DMS 273 (cell line): Measurements from ENCODE around the gene GID8.

ENCODE experiments used
- DNase-seq: peaks from one replicate; lab custom pipeline; 2025; ENCODE audit not compliant: unreplicated experiment; lab: John Stamatoyannopoulos, UW

The GID8 gene

DNA sequence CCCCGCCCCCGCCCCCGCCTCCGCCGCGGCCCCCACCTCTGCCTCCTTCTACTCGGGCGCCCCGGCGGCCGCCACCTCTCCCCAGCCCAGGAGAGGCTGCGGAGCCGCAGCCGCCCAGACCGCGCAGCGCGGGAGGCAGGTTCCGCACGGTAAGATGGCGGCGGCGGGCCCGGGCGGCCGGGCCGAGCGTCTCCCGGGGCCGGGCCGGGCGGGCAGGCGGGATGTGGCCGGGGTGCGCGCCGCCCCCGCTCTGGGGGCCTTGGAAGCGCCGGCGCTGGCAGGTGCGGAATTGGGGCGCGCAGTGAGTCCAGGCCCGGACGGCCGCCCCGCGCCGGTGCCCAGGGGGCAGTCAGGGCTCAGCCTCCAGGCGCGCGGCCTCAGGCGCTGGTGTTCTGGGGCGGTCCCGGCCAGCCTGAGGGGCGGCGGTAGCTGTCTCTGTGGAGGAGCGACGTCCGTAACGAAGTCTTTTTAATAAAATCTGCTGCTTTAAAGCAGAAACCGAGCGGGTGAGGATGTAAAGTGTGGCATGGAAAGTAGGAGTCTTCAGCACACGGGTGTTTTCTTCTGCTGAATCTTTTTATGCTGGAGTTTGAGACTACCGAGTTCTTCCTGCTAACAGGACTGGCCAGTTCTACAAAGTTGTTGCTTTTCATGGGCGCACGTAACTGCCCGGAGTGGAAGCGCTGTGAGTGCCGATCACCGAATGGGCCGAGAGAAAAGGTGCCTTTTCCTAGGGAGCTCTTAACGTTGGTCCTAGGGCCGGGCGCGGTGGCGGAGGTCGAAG, at the start of gene GID8:
GID8 (plus strand) TSS at position 43 of the 784 bp plus-strand sequence. CDS start 3,356 bp downstream, outside the sequence.
- DNase-seq: peak; percentile 81

DNA sequence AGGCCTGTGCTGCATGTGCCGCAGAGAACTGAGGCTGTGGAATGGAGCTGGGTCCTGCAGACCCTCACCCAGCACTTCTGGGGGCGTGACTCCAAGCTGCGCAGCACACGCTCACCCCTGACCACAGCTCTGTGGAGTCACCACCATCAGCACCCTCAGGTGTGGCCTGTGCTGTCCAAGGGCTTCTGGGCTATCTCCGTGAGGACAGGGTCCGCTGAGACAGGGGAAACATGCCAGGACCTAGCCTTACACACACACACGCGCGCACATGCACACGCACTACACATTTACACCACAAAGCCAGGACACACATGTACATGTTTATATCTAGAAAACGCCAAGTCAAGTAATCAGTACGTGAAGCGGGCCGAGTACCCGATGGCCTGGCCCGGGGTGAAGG, 49.5 kb upstream of the GID8 start:
- no peak for DNase-seq

DNA sequence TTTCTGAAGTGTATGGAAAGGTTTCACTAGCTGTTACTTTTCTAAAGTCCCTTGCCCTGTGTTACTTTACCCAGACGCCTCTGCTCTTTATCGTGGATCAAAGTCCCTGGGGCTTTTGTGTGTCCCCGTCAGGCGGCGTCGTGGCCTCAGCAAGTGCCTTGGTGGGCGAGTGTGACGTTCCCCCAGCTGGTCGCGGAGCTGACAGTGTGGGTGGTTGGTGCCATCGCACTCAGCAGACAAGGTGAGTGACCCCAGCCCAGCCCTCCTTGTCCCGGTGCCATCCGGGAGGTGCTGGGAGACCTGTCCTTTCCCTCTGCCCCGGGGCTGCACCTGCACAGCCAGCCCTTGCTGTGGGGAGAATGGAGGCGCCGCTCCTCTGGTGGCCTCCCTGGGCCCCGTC, 49.0 kb upstream of the GID8 start:
- no peak for DNase-seq

DNA sequence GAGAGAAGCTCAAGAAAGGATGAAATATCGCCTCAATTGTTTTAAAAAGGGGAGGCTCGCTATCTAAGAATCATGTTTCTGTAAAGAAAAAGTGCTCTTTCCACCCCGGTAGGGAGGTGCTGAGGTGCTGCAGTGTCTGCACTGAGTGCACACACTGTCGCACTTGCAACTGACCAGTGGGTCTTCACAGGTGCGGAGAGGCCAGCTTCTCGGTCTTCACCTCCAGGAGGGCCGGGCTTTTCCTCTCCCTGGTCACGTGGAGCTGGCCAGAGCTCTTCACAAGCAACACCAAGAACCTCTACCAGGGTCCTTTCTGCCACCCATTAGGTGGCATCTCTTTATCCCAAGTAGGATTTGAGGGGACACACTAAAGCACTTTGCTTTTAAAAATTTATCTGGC, 48.5 kb upstream of the GID8 start:
- no peak for DNase-seq

DNA sequence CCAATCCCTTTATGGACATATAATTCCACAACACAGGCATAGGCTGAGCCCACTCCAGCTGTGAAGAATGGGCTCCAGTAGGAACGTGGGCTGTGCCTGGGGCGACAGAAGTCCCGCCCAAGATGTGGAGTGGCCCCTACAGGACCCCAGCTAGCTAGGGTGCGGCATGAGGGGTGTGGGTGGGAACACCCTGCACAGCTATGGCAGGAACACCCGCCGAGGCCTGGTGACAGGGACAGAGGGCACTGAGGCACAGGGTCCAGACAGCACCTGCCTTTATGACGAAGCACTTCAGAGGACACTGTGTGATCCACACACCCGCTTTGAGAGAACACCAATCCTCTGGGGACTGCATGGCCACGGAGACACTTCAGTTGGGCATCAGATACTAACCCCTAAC, 48.1 kb upstream of the GID8 start:
- no peak for DNase-seq

DNA sequence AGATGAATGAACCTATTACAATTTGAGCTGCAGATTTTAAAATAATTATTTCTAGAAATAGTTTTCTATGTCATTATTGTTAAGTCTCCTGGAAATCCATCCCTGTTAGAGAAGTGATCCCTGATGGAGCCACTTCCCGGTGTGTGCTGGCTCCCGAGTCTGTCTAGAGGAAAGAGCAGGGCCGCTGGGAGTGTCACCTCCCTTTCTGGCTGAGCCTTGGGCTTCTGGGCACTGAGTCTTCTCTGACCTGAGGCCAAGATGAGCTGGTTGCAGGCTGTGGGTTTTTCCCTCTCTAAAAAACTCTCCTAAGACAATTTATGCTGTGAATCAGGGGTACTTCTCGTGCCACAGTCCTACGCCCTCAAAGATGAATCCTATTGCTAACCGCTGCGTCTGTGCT, 47.5 kb upstream of the GID8 start:
- no peak for DNase-seq

DNA sequence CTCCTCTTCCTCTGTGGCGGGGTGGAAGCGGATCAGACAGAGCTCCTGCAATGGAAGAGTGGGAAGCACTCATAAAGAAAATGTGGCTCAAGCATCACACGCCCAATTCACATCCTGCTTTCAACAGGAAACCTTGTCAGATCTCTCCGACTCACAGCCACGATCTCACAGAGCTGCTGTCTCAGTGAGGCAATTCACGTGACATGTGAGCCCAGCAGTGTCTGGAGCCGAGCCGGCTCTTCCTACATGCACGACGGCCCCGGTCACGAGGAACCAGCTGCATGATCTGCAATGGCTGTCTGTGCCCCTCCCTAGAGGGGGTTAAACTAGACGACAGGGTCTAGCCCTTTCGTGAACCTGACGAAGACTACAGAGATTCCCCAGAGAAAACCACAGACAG, 46.8 kb upstream of the GID8 start:
- no peak for DNase-seq

DNA sequence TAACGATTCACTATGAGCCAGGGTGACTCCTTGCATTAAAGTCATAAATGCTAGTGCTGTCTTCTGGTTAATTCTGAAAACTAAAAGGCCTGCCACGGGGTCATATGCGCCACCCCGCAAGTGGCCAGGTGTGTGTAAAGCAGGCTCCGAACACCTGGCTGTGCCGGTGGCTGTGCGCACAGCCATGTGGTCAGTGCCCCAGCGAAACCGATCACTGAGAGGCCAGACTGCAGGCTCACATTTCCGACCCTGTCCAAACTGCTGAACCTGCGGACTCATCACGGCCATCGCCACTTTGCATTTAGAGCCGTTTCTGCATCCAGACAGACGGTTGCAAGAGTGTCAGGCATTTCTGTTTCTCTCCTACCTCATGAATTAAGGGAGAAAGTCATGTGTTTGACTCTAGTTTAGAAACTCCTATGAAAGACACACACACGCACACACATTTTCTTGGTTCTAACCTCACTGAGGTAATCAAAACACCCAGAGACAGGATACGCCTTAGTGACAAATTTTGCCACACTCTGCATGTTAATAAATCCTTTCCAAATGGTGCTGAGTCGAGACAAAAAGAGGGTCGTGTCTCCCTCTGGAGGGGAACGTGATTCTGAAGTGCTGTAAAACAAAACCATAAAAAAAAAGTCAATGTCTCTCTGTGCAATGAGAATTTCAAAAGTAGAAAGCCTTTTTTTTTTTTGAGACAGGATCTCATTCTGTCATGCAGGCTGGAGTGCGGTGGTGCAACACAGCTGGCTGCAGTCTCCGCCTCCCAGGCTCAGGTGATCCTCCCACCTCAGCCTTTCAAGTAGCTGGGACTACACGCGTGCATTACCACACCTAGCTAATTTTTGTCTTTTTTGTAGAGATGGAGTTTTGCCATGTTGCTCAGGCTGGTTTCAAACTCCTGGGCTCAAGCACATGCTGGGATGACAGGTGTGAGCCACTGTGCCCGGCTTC, 45.3 kb upstream of the GID8 start:
- DNase-seq: no peak

DNA sequence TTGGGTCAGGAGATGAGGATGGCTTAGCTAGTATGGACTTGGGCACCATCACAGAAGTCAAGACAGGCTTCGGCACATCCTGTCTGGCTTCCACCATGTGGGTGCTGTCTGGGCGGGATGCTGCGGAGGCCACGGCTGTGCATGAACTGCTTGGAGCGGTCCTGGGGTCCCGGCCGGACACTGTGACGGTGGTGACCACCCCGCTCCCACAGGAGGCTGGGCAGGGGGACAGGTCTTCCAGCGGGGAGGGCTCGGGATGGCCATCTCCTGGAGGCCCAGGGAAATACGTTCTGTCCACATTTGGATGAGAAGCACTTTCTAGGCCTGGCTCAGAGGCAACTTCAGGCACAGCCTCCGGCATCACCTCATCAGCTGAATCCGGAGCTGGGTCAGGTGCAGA, 44.2 kb upstream of the GID8 start:
- no peak for DNase-seq

DNA sequence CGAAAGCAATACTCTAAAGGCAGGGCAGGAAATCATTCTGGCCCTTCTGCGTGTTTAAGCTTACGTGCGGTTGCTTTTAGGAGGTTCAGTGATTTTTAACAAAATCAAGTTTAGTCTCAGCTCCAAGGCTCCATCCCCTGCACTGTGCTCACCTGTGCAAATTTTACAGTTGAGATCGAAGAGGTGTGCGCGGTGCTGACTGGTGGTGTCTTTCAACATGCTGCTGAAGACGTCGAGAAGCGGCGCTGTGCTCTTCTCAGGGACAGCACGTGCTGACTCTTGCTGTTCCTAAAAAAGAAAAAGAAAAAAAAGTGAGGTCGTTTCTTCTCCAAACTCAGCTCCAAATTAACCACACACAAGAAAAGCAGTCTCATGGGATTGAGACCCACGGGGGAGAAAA, 43.7 kb upstream of the GID8 start:
- no peak for DNase-seq

DNA sequence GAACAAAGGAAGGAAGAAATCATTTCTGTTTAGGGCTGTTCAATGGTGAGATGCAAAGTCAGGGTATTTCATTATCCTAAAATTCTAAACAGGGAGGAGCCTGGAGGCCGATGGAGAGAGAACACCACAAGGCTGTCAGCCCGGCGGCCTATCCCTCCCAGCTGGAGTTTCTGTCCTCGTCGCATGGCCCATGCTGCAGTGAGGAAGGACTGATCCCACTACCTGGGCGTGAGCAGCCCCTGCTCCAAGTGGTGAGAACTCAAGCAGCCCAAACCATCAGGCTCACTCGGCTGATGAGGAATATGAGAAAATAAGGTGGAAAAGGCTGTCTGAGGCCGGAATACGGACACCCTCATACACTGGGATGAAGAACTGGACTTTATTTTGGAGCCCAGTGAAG, 42.4 kb upstream of the GID8 start:
- no peak for DNase-seq

DNA sequence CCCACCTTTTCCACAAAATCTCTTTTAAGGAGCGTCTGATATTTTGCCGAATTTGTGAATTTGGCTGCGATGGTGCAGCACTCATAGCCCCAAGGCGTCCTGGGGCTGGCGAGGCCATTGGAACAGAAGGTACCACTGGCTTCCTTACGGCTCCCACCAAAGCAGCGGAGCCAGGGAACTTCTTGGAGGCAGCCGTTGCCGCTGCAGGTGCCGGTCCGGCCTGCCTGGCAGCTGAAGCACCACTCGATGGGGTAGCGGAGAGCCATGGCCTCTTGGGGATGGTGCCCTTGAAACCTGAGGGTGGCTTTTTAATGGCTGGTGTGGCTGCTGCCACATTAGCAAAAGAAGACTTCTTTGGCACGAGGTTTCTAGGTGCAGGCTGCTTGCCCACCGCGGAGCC, 41.4 kb upstream of the GID8 start:
- no peak for DNase-seq

DNA sequence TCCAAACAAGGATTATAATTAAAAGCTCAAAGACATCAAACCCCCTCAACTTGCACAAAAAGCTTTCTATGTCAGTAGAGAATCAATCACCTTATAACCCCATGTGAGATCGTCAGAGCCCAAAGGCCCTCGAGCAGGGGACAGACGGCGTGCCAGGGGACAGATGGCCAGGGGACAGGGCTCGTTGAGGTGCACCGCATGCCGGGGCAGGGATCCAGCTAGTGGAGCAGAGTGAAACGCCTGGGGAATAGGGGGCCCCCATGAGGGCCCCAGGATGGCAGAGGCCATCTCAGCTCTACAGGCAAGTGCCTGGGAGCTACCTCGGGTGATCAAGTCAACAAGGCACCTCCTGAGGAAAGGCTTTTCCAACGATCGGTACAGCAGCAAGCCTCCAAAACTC, 40.3 kb upstream of the GID8 start:
- DNase-seq: peak; percentile 77

DNA sequence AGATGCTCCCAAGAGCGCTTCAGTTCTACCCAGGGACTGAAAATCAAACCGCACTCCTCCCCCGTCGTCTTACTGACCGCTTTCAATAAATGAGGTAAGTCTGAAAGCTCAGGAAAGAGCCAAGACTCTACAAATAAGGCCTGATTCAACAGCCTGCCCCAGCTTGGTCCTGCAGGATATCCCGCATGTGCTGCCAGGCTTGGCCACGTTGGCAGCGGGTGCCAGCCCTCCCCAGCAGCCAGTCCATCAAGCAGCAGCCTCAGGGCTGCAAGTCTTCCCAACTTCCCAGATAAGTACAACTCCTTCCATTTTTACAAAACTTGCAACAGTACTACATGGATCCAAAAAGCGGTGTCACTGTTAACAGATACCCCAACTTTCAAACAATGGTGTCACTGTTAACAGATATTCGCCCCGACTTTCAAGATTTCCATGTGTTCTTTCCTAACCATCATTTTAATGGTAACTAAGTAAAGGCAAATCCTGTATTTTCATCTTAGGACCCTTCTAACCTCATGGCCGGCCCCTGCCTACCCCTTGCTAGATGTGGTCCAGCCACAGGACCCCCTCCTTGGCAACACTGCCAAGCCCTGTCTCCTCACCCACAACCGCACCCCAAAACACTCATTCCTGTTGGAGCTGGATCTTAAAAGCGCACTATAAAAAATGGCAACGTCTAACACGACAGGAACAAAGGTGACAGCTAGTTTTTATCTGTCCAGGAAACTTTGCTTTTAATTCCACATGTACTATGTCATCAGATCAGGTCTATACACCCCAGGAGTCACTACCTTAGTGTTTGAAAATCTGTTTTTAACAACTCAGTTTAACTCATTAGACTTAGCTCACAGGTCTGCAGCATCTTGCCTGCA, 39.6 kb upstream of the GID8 start:
- DNase-seq: peak; percentile 77

DNA sequence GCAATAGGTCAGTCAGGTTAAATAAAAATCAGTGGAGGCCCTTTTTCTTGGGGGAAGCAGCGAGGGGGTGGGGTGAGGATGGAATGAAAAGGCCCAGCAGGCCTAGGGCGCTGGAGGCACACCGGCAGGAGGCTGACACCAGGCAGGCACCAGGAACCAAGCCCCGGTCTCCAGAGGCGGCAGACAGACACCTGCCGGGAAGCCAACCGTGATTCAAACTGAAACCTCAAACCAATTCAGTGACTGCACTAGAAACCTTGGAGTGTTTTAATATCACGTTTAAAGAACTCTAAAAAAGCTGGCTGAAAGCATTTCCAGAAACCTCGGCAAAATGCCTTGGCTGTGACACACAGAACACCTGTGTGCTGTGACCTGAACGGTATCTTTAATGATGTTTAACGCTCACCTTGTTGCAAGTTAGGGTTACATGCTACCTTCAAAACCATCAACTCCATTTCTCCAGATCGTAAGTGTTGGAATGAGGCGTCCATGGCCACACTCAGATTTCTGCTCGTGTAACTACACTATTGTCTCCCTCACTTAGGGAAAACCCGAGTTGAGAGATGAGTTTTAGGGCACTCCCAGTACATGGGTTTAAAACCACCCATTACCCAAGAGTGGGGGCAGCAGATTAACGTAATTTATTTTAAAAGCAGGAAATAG, 38.8 kb upstream of the GID8 start:
- DNase-seq: no peak

DNA sequence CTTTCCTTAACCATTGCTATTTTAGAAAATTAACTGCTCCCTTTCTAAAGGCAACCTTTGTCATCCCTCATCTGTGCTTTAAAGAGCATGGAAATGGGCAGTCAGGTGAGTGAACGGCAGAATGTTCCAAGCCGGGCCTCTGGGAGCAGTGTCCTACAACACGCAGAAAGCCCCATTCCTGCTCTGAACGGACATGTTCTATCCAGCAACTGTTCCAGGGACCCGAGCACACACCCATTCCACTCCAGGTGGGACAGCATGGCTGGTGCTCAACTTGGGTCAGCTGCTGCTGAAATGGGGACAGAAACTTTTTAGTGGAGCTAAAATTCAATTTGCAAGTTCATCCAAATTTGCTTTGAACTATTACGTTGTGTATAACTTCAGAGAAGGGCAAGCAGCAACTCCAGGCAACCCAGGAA, 38.3 kb upstream of the GID8 start:
- DNase-seq: peak; percentile 46

DNA sequence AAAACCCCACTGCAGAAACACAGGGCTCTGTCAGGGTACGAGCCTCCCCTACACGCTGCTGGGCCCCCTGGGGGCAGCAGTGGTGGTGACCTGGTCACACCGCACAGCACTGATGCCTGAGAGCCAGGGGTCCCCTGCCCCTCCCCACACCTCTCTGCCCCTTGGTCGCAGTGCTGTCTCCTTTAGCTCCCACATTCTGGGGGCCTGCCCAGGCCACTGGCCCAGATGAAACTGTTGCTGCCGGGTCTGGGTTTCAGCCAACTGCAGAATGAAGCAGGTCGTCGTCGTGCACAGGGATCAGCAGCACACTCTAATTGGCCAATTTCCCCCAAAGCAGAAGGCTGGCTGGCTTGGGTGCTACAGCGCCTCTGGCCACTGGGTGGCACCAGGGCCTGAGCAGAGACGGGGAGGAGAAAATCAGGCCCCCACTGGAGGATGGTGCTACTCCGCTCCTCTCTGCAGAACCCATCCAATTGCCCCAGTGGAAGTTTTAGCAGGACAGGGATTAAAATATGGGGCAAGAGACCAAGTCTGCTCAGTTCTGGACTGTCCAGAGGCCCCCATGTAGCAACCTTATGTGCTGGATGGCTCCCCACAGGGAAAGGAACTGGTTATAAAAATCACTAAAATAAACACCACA, 37.8 kb upstream of the GID8 start:
- peak; percentile 92 for DNase-seq

DNA sequence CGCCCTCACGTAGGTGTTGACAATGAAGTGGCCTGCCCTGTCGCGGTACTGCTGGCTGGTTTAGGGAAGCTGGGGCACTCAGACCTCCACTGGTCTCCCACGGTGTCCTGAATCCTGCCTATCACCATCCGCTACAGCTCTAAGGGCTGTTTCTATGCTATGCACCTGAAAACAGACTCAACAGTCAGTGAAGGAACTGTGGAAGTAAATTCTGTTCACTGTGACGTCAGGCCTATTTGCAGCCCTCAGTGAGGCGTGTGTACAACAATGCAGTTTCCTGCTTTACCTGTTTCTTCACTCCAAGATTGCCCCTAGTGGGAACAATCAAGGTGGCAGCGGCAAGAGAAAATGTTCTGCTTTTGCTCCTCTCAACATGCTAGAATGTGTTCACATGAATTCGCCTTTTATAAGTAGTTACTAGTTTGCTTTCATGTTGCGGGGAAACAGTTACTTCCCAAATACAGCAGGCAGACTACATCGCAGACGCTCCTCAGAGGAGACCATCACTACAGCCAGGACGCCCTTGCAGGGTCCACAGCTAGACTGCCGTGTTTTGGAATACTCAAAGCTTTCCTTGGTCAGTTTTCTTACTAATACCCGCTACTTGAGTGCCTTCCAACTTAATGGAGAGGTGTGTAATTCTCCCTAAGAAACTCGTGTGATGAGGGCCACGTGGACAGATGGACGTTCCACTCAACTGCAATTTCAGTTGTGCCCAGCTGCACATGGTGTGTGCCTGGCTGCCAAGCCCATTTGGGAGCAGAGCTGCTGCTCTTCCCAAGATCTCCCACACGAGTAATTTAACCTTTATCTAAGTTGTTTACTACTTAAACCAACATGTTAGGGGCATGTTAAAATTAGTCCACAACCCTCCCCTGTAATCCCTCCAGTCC, 37.0 kb upstream of the GID8 start:
- DNase-seq: peak; percentile 67

DNA sequence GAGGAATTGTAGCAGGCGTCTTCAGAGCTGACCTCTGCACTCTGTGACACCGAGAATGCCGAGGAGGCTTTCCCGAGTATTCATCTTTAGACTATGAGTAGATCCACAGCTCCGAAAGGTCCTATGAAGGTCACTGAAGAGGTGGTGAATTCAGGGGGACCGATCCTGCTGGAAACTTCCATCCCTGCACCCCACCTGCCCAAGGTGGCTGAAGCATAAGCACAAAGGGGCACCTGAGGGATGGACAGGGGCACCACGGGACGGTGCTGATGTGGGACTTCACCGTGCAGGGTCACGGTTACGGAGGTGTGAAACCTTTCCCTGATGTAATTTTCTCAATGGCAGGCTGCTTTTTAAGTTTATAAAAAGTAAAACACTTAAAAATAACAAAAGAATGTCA, 36.1 kb upstream of the GID8 start:
- DNase-seq: no peak
